HL-60 (cell line): ENCODE measurements around the gene MUC21.

Experiments used
- DNase-seq, 2 experiments: peaks; one replicate each; pipeline ENCODE4 v3.0.0-alpha.2; 2010 to 2020; ENCODE audit warnings: low read depth in 1 of 2, low spot score in 1 of 2
- H3K27ac ChIP-seq: fragments of 250-450 bp; sonication (Bioruptor Pico); replicated peaks from 2 replicates; pipeline ENCODE4 v1.5.1; 2020; ENCODE audit warnings: mild to moderate bottlenecking, moderate library complexity
- H3K27me3 ChIP-seq: fragments of 250-450 bp; sonication (Bioruptor Pico); 2 replicates; pipeline ENCODE4 v1.5.1; 2021; ENCODE audit warnings: mild to moderate bottlenecking, moderate library complexity; ENCODE audit not compliant: insufficient read depth, poor library complexity, severe bottlenecking
- H3K4me3 ChIP-seq: replicated peaks from 2 replicates; pipeline ENCODE4 v1.5.1; 2011; ENCODE audit warnings: mild to moderate bottlenecking, control low read depth, low read length; ENCODE audit not compliant: insufficient read depth
- GABPA ChIP-seq: IDR thresholded peaks from 2 replicates; pipeline ENCODE4 v1.6.1; 2012; ENCODE audit warnings: low read depth
- POLR2AphosphoS5 ChIP-seq: IDR thresholded peaks from 2 replicates; pipeline ENCODE4 v1.6.1; 2012; ENCODE audit warnings: low read depth
- SPI1 ChIP-seq: IDR thresholded peaks from 2 replicates; pipeline ENCODE4 v1.6.1; 2012; ENCODE audit warnings: low read depth, mild to moderate bottlenecking, borderline replicate concordance
- TF ChIP-seq, protein P1 (sequence below): IDR thresholded peaks from 2 replicates; pipeline ENCODE4 v1.6.1; 2012; ENCODE audit warnings: low read depth; ENCODE audit not compliant: insufficient replicate concordance
- TF ChIP-seq, protein P2 (sequence below): IDR thresholded peaks from one replicate; pipeline ENCODE4 v1.5.1; 2011; ENCODE audit warnings: low read length, control low read depth, inconsistent platforms; ENCODE audit not compliant: insufficient read depth

Gene MUC21

DNA sequence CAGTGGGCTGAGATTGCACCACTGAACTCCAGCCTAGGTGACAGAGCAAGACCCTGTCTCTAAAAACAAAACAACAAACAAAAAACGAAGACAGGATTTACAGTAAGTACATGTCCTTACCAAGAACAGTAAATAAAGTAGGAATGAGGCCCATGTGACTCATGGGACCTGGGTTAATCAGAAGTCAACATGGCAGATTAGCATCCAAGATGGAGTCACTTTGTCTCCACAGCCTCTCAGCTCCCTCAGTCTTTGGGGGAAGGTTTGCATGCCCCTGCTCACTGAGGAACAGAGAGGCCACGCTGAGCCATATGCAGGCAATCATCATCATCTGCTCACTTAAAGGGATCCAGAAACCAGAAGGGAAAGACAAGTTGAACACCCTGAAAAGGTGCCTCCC, 19.0 kb downstream of the MUC21 start:
- Histone ChIP-seq H3K4me3 (no peak overlapping the region), H3K27me3 (no peaks in the 10 kb centered on the region), H3K27ac (no peak overlapping the region)
- no peak for DNase-seq
- TF ChIP-seq GABPA: no peak
- TF ChIP-seq, protein P1, sequence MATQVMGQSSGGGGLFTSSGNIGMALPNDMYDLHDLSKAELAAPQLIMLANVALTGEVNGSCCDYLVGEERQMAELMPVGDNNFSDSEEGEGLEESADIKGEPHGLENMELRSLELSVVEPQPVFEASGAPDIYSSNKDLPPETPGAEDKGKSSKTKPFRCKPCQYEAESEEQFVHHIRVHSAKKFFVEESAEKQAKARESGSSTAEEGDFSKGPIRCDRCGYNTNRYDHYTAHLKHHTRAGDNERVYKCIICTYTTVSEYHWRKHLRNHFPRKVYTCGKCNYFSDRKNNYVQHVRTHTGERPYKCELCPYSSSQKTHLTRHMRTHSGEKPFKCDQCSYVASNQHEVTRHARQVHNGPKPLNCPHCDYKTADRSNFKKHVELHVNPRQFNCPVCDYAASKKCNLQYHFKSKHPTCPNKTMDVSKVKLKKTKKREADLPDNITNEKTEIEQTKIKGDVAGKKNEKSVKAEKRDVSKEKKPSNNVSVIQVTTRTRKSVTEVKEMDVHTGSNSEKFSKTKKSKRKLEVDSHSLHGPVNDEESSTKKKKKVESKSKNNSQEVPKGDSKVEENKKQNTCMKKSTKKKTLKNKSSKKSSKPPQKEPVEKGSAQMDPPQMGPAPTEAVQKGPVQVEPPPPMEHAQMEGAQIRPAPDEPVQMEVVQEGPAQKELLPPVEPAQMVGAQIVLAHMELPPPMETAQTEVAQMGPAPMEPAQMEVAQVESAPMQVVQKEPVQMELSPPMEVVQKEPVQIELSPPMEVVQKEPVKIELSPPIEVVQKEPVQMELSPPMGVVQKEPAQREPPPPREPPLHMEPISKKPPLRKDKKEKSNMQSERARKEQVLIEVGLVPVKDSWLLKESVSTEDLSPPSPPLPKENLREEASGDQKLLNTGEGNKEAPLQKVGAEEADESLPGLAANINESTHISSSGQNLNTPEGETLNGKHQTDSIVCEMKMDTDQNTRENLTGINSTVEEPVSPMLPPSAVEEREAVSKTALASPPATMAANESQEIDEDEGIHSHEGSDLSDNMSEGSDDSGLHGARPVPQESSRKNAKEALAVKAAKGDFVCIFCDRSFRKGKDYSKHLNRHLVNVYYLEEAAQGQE: no peak
- TF ChIP-seq SPI1: no peak
- TF ChIP-seq, protein P2, sequence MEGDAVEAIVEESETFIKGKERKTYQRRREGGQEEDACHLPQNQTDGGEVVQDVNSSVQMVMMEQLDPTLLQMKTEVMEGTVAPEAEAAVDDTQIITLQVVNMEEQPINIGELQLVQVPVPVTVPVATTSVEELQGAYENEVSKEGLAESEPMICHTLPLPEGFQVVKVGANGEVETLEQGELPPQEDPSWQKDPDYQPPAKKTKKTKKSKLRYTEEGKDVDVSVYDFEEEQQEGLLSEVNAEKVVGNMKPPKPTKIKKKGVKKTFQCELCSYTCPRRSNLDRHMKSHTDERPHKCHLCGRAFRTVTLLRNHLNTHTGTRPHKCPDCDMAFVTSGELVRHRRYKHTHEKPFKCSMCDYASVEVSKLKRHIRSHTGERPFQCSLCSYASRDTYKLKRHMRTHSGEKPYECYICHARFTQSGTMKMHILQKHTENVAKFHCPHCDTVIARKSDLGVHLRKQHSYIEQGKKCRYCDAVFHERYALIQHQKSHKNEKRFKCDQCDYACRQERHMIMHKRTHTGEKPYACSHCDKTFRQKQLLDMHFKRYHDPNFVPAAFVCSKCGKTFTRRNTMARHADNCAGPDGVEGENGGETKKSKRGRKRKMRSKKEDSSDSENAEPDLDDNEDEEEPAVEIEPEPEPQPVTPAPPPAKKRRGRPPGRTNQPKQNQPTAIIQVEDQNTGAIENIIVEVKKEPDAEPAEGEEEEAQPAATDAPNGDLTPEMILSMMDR: no peak
- TF ChIP-seq POLR2AphosphoS5: no peak

DNA sequence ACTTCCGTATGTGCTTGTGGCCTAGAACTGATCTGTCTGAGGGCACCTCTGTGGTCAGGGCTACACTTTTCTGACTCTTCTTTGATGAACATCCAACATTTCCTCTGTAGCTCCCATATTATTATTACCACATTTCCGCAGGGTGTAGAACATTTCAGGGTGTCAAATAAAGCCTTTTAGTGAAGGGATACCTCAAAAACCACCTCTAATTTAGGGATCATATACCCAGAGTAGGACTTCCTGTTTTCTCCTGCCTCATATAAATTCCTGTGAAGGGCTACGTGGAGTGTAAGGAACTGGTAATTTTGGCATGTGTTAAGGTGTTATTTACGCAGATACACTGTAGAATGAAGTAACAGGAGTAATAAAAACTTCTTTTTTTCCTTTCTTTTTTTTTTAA, 21.3 kb downstream of the MUC21 start:
- DNase-seq: no peak

DNA sequence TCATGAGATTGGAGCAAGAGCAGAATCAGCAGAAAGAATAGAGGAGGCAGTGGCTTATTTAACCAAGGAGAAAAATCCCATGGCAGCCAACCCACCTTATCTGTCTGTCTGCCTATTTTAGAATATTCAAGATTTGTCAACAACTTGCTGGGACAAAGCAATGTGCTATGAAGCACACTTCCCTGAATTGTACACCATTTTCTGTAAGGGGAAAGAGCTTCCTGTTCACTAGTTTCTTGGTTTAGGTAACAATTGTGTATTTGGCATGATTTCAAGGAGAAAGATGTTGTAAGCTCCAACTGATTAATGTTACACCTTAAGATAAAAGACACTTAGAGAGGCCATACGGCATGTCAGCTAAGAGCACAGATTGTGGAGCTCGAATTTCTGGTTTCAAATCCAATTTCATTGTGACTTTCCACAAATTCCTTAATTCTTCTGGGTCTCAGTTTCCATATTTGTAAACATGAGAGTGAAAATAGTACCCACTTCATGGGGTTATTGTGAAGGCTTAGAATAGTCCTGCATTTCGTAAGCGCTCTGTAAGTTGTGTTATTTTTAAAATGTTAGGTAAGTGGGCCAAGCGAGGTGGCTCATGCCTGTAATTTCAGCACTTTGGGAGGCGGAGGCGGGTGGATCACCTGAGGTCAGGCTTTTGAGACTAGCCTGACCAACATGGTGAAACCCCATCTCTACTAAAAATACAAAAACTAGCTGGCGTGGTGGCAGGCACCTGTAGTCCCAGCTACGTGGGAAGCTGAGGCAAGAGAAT, 21.9 kb downstream of the MUC21 start:
- H3K27me3 ChIP-seq: peaks cover 2% of the 10 kb centered on the region
- DNase-seq: no peak
- no peak for TF ChIP-seq GABPA
- TF ChIP-seq, protein P2: no peak
- no peak for TF ChIP-seq POLR2AphosphoS5
- TF ChIP-seq SPI1: no peak
- TF ChIP-seq, protein P1: no peak

More for the DNA sequence above, 21.3 kb downstream of the MUC21 start:
- H3K27me3 ChIP-seq: peaks cover under 1% of the 10 kb centered on the region
- TF ChIP-seq POLR2AphosphoS5 (no peak), SPI1 (peak; percentile 81)
- no peak overlapping the region for H3K27ac ChIP-seq
- no peak overlapping the region for H3K4me3 ChIP-seq

DNA sequence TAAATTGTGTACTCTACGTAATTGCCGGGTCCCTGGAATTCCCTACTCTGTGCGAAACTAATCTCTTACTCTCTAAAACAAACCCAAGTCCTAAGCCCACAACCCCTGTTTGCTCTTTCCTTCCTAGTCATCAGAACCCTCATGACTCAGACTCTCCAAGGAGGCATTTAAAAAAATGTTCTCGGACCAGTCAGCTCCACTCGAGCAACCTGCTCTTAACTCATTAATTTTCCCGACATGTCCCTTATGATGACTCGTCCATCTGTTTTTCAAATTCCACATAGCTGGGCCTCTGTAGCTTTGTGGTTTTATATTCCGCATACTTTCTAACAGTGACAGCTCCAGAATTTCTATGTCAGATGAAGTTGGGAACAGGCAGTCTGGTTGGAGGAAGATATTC, 24.2 kb downstream of the MUC21 start:
- Histone ChIP-seq H3K4me3 (no peak overlapping the region), H3K27me3 (peaks cover 2% of the 10 kb centered on the region), H3K27ac (no peak overlapping the region)
- TF ChIP-seq GABPA (no peak), SPI1 (no peak), POLR2AphosphoS5 (no peak)
- TF ChIP-seq, protein P2: no peak
- TF ChIP-seq, protein P1: no peak
- DNase-seq: no peak

More for the DNA sequence above, 21.9 kb downstream of the MUC21 start:
- no peak overlapping the region for H3K27ac ChIP-seq
- H3K4me3 ChIP-seq: no peak overlapping the region
